GM12878 (cell line): Measurements from ENCODE around the gene ZNFX1.

Experiments used
- BCL3 ChIP-seq: IDR thresholded peaks from 2 replicates; pipeline ENCODE4 v1.6.1; 2011; ENCODE audit warnings: borderline replicate concordance, low read depth, mild to moderate bottlenecking, moderate library complexity, low read length; ENCODE audit not compliant: insufficient read depth, poor library complexity, severe bottlenecking
- EP300 ChIP-seq, 2 experiments: fragments of 150-350 bp in 1 of 2; IDR thresholded peaks; 2 replicates each; pipeline ENCODE4 v1.6.1; 2011 to 2012; ENCODE audit warnings: low read depth in 2 of 2, low read length in 2 of 2, borderline replicate concordance in 1 of 2, improper control_type of control experiment in 1 of 2, inconsistent platforms in 1 of 2; ENCODE audit not compliant: control insufficient read depth in 1 of 2
- EZH2 ChIP-seq: IDR thresholded peaks from 2 replicates; pipeline ENCODE4 v1.6.1; 2012; ENCODE audit warnings: low read depth, mild to moderate bottlenecking, control low read depth, inconsistent platforms, low read length, borderline replicate concordance; ENCODE audit not compliant: control insufficient read depth
- MTA3 ChIP-seq: IDR thresholded peaks from 2 replicates; pipeline ENCODE4 v1.6.1; 2012; ENCODE audit warnings: low read length, inconsistent platforms, borderline replicate concordance
- STAT3 ChIP-seq: IDR thresholded peaks from 2 replicates; pipeline ENCODE4 v1.6.1; 2011; ENCODE audit warnings: low read depth, low read length, improper control_type of control experiment
- ZNF384 ChIP-seq: IDR thresholded peaks from 2 replicates; pipeline ENCODE4 v1.6.1; 2012; ENCODE audit warnings: low read depth, mild to moderate bottlenecking, low read length, improper control_type of control experiment, borderline replicate concordance

DNA sequence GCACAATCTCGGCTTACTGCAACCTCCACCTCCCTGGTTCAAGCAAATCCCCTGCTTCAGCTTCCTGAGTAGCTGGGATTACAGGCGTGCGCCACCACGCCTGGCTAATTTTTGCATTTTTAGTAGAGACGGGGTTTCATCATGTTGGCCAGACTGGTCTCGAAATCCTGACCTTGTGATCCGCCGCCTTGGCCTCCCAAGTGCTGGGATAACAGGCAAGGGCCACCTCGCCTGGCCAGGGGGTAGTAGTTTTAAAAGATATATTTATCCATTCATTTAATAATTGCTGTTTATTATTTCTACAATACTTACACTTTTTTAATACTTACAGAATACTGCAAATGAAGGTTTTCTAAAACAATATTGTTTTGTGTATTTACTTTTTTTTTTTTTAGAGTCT is 74.1 kb downstream of the ZNFX1 start:
- TF ChIP-seq EP300 (IDR thresholded peaks at IDR 0.05; ENCODE audit: borderline replicate concordance in 1 of 2, control insufficient read depth in 1 of 2, low read depth in 2 of 2, low read length in 2 of 2) (no peak), MTA3 (no peak), EZH2 (no peak), STAT3 (no peak), BCL3 (no peak), ZNF384 (no peak)
